ENCODE measurements around the gene PAQR8. TPM values are rescaled to one million over a fixed set of nuclear protein-coding genes. Genes with fewer than 3 reads are reported as not detected.

PAQR8 gene
- total RNA-seq, 4 donors from 2014 or later: 12.6 to 33.2 (median 22.3) TPM

DNA sequence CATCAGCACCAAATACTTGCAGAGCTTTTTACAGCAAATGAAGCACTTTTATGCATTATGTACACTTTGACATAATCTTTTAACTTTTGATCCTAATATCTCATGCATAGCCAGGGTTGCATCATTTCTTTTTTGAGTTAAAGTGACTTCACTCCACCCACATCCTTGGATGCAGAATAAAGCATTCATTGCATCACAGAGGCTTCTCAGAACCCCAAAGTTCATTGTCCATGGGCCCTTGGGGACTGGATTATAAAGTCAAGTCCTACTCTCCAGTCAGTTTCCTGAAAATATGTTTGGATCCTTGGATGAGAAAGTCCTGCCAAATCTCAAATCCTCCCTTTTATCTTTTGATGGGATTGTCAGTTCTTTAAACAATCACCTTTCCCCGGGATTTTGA, 47.5 kb downstream of the PAQR8 start:
- peaks cover 0 to 26% (median 16%) of the 10 kb centered on the region in 4 donors for H3K4me1 ChIP-seq
- no peaks in the 10 kb centered on the region for H3K27me3 ChIP-seq
- H3K4me3 ChIP-seq: no peak overlapping the region
- H3K9me3 ChIP-seq: no peaks in the 10 kb centered on the region
- H3K27ac ChIP-seq: peak overlapping the region in 2 of 4 donors; percentile 14 to 60
- peak in 1 of 2 donors; percentile 39 for DNase-seq (ENCODE audit: low spot score in 2 of 2)
- TF ChIP-seq, protein P1, sequence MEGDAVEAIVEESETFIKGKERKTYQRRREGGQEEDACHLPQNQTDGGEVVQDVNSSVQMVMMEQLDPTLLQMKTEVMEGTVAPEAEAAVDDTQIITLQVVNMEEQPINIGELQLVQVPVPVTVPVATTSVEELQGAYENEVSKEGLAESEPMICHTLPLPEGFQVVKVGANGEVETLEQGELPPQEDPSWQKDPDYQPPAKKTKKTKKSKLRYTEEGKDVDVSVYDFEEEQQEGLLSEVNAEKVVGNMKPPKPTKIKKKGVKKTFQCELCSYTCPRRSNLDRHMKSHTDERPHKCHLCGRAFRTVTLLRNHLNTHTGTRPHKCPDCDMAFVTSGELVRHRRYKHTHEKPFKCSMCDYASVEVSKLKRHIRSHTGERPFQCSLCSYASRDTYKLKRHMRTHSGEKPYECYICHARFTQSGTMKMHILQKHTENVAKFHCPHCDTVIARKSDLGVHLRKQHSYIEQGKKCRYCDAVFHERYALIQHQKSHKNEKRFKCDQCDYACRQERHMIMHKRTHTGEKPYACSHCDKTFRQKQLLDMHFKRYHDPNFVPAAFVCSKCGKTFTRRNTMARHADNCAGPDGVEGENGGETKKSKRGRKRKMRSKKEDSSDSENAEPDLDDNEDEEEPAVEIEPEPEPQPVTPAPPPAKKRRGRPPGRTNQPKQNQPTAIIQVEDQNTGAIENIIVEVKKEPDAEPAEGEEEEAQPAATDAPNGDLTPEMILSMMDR (IDR thresholded peaks at IDR 0.05): no peak
- TF ChIP-seq POLR2A (IDR thresholded peaks at IDR 0.05) (no peak), EP300 (IDR thresholded peaks at IDR 0.05) (no peak)
- WGBS, 2 donors: 14 to 23% methylated on average over 1 of the region's 1 CpG
- H3K36me3 ChIP-seq: peaks cover 0 to 9% (median 0%) of the 10 kb centered on the region in 3 donors

DNA sequence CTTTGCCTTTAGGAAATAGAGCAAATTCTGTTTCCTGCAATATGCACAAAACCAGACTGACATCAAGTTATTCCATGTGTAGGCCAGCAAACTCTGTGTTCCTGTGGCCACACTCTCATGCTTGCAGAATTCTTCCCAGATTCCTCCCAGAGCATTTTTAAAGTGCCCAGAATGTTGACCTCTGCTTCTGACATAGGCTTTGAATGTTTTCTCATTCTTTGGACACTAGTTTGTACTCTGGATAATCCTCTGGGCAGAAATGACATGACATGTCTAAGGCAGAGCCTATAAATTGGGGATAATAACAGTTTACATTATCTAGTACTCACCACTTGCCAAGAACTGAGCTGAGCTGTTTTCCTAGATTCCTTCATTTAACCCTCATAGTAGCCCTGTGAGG, 49.0 kb downstream of the PAQR8 start:
- no peak for DNase-seq (ENCODE audit: low spot score in 2 of 2)
- Histone ChIP-seq H3K9me3 (no peaks in the 10 kb centered on the region), H3K36me3 (no peaks in the 10 kb centered on the region), H3K4me3 (no peak overlapping the region), H3K4me1 (peaks cover 0 to 27% (median 16%) of the 10 kb centered on the region in 4 donors), H3K27me3 (no peaks in the 10 kb centered on the region), H3K27ac (peak overlapping the region in 1 of 4 donors; percentile 60)
- TF ChIP-seq POLR2A (IDR thresholded peaks at IDR 0.05): no peak
- TF ChIP-seq EP300 (IDR thresholded peaks at IDR 0.05): no peak
- TF ChIP-seq, protein P1 (IDR thresholded peaks at IDR 0.05): no peak

DNA sequence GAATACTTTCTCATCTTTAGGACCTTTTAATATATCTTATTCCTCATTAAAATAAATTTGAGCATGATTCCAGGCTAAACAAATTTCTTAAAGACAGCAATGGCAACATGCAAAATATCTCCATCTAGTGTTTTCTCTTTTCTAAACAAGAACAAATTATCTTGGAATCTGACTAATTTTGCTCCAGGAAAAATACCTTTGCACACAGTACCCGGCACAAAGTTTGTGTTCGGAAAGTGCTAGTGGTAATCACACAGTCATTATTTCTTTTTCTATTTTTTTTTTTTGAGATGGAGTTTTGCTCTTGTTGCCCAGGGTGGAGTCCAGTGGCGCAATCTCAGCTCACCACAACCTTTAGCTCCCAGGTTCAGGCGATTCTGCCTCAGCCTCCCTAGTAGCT, 50.0 kb downstream of the PAQR8 start:
- Histone ChIP-seq H3K4me1 (peaks cover 0 to 35% (median 21%) of the 10 kb centered on the region in 4 donors), H3K36me3 (no peaks in the 10 kb centered on the region), H3K9me3 (no peaks in the 10 kb centered on the region), H3K27ac (no peak overlapping the region), H3K27me3 (no peaks in the 10 kb centered on the region), H3K4me3 (no peak overlapping the region)
- 82 to 86% methylated on average over 4 of the region's 4 CpGs for WGBS, 2 donors
- TF ChIP-seq POLR2A (IDR thresholded peaks at IDR 0.05) (no peak), EP300 (IDR thresholded peaks at IDR 0.05) (no peak)
- TF ChIP-seq, protein P1 (IDR thresholded peaks at IDR 0.05): no peak
- DNase-seq (ENCODE audit: low spot score in 2 of 2): no peak

DNA sequence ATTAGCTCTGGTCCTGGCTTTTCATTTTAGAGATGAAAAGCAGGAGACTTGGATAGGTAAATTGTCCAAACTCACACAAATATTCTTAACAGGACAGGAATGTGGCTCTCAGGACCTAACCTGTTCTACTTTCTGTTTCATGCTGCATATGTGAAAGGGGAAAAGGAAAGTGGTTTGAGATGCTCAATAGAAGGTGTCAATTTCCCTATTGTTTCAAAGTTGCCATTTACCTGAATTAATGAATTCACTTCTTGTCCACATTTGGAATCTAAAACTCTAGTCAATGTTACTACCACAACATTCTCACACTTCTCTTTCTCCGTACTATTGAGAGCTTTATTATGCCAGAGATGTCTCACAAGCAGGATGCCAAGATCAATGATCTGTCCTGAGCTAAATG, 53.4 kb downstream of the PAQR8 start:
- no peak overlapping the region for H3K27ac ChIP-seq
- peaks cover 0 to 31% (median 15%) of the 10 kb centered on the region in 4 donors for H3K4me1 ChIP-seq
- no peaks in the 10 kb centered on the region for H3K27me3 ChIP-seq
- no peaks in the 10 kb centered on the region for H3K9me3 ChIP-seq
- no peak overlapping the region for H3K4me3 ChIP-seq
- no peak for DNase-seq (ENCODE audit: low spot score in 2 of 2)
- no peaks in the 10 kb centered on the region for H3K36me3 ChIP-seq
- 81 to 85% methylated on average over 1 of the region's 1 CpG for WGBS, 2 donors
- no peak for TF ChIP-seq EP300 (IDR thresholded peaks at IDR 0.05)
- TF ChIP-seq, protein P1 (IDR thresholded peaks at IDR 0.05): no peak
- TF ChIP-seq POLR2A (IDR thresholded peaks at IDR 0.05): no peak

DNA sequence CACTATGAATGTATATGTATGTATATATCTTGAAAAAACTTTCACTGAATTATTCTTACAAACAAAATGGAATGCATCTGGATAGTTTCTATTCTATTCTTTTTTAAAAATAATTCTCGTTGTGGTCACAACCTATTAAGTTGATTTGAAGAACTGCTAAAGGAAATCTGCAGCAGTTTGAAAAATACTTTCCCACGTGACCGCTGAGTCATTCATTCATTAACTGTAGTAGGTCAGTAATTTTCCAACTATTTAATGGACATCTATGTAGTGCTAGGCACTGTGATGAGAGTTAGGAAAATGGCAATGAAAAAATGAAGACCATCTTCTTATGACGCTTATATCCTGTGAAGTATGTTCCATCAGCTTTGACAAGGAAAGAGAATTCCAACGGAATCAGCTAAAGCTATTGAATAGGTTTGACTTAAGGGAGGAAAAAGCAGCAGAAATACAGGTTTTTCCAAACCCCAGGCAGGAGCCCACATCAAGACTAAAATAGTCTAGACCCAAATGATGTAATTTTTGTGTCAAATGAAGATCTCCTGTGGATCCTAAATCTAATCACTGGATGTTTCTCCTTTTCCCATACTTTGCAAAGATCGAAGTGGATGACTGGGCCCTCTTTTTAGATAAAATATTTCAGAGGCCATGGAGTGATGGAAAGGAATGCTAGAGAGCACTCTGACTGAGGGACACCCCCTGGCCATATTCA, 54.1 kb downstream of the PAQR8 start:
- H3K9me3 ChIP-seq: no peaks in the 10 kb centered on the region
- no peak overlapping the region for H3K27ac ChIP-seq
- DNase-seq (ENCODE audit: low spot score in 2 of 2): no peak
- 54 to 57% methylated on average over 6 of the region's 6 CpGs for WGBS, 2 donors
- H3K4me3 ChIP-seq: no peak overlapping the region
- H3K4me1 ChIP-seq: peaks cover 0 to 32% (median 12%) of the 10 kb centered on the region in 4 donors
- H3K36me3 ChIP-seq: no peaks in the 10 kb centered on the region
- H3K27me3 ChIP-seq: no peaks in the 10 kb centered on the region
- TF ChIP-seq, protein P1 (IDR thresholded peaks at IDR 0.05): no peak
- TF ChIP-seq EP300 (IDR thresholded peaks at IDR 0.05): no peak
- TF ChIP-seq POLR2A (IDR thresholded peaks at IDR 0.05): no peak
